GM12892 (cell line): Measurements from ENCODE around the gene UNC5C.

Source experiments
- POLR2A ChIP-seq: IDR thresholded peaks from 2 replicates; pipeline ENCODE4 v1.6.1; 2011; ENCODE audit warnings: low read depth, low read length, control low read depth
- POLR2AphosphoS5 ChIP-seq: IDR thresholded peaks from 2 replicates; pipeline ENCODE4 v1.6.1; 2011; ENCODE audit warnings: low read depth, low read length, control low read depth

DNA sequence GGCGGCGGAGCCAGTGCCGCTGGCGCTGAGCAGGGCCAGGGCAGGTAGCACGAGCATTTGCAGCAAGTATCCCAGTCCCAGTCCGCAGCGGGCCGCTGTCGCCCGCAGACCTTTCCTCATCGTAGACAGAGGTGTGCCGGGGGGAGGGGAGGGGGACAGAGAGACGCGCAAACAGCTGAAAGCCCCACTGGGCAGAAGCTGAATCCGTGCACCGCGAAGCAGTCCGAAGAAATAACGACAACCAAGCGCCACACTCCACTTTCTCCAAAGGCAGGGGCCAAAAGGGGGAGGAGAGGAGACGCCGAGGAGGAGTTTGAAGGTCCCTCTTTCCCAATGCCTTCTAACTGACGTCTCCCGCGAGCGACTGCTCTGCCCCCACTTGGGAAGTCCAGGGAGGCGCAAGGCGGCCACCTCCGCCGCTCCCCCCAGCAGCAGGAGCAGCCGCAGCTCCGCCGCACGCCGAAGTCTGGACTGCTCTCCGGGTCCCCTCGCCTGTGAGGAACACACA is at the start of gene UNC5C:
- no peak for TF ChIP-seq POLR2A
- no peak for TF ChIP-seq POLR2AphosphoS5
